SU-DHL-6 (cell line): Measurements from ENCODE around the gene SLC38A3.

ENCODE experiments used
- CTCF ChIP-seq: fragments of 200-600 bp; sonication (generic); IDR thresholded peaks from one replicate; pipeline ENCODE4 v1.5.1; 2017; ENCODE audit warnings: antibody characterized with exemption, mild to moderate bottlenecking, low read length, moderate library complexity; ENCODE audit not compliant: insufficient read depth, poor library complexity, severe bottlenecking
- EZH2phosphoT487 ChIP-seq: fragments of 200-600 bp; sonication (generic), shearing (Covaris generic); conservative IDR thresholded peaks from 2 replicates; pipeline ENCODE4 v1.6.1; 2018; ENCODE audit warnings: mild to moderate bottlenecking, antibody characterized with exemption, low read length, moderate library complexity, mixed read lengths

- TF ChIP-seq CTCF (no peak), EZH2phosphoT487 (no peak)
Measured at GRCh38 chr3:50212502-50212901, 7.4 kb downstream of the SLC38A3 start.
